PC-9 (cell line): ENCODE results near the gene ANKFN1.

ENCODE experiments used
- CTCF ChIP-seq: fragments of 200-600 bp; sonication (generic); conservative IDR thresholded peaks from 2 replicates; pipeline ENCODE4 v1.6.1; 2017; ENCODE audit warnings: mixed run types, antibody characterized with exemption, mild to moderate bottlenecking, moderate library complexity
- EZH2 ChIP-seq: fragments of 200-600 bp; sonication (generic); IDR thresholded peaks from 2 replicates; pipeline ENCODE4 v1.8.0; 2017; ENCODE audit warnings: antibody characterized with exemption, low read depth

GRCh38 chr17:56150649-56151048 is 2.6 kb upstream of the ANKFN1 start:
- TF ChIP-seq EZH2 (no peak), CTCF (no peak)
